GM23338 (cell line): ENCODE measurements around the gene BEST1. TPM values are rescaled to one million over a fixed set of nuclear protein-coding genes. Genes with fewer than 3 reads are reported as not detected.
A peak's percentile ranks its signal among the peaks of the same experiment; 100 is the strongest.

Experiments
- ATAC-seq: fragments of 200-7000 bp; cut with Tn5 transposase; 3 replicates; pipeline ENCODE4 v1.9.1; 2020
- DNase-seq: peaks from one replicate; pipeline ENCODE4 v3.0.0-alpha.2; 2015; ENCODE audit warnings: low spot score
- H2AFZ ChIP-seq: fragments of 200-600 bp; sonication (generic); 2 replicates; pipeline ENCODE4 v1.8.0; 2016; ENCODE audit warnings: antibody characterized with exemption, mild to moderate bottlenecking, moderate library complexity
- H3F3A ChIP-seq: fragments of 200-600 bp; sonication (generic); replicated peaks from 2 replicates; pipeline ENCODE4 v1.8.0; 2017; ENCODE audit warnings: antibody characterized with exemption, mixed run types, low read depth
- H3K27ac ChIP-seq: fragments of 200-600 bp; sonication (generic); 2 replicates; pipeline ENCODE4 v1.6.1; 2016; ENCODE audit warnings: low read depth
- H3K27me3 ChIP-seq: fragments of 200-600 bp; sonication (generic); 2 replicates; pipeline ENCODE4 v1.8.0; 2016; ENCODE audit warnings: mild to moderate bottlenecking, mixed run types, moderate library complexity; ENCODE audit not compliant: insufficient read depth
- H3K36me3 ChIP-seq: fragments of 200-600 bp; sonication (generic); 2 replicates; pipeline ENCODE4 v1.8.0; 2016; ENCODE audit warnings: mild to moderate bottlenecking; ENCODE audit not compliant: insufficient read depth
- H3K4me1 ChIP-seq: fragments of 200-600 bp; sonication (generic); 2 replicates; pipeline ENCODE4 v1.8.0; 2016; ENCODE audit warnings: mild to moderate bottlenecking, moderate library complexity; ENCODE audit not compliant: insufficient read depth
- H3K4me2 ChIP-seq: fragments of 200-600 bp; sonication (generic); 2 replicates; pipeline ENCODE4 v1.7.1; 2017; ENCODE audit warnings: mixed run types
- H3K4me3 ChIP-seq: fragments of 200-600 bp; sonication (generic); 2 replicates; pipeline ENCODE4 v1.6.1; 2016; ENCODE audit warnings: mixed run types
- H3K79me2 ChIP-seq: fragments of 200-600 bp; sonication (generic); replicated peaks from 2 replicates; pipeline ENCODE4 v1.8.0; 2017; ENCODE audit warnings: mild to moderate bottlenecking; ENCODE audit not compliant: insufficient read depth
- H3K9me2 ChIP-seq: fragments of 200-600 bp; sonication (generic); 2 replicates; pipeline ENCODE4 v1.8.0; 2017; ENCODE audit not compliant: insufficient read depth
- H4K20me1 ChIP-seq: fragments of 200-600 bp; sonication (generic); replicated peaks from 2 replicates; pipeline ENCODE4 v1.8.0; 2017; ENCODE audit warnings: mild to moderate bottlenecking; ENCODE audit not compliant: insufficient read depth
- H3K27ac Mint-ChIP-seq: 2 replicates; pipeline ENCODE4 v1.8.0; 2020; ENCODE audit warnings: inconsistent platforms, mild to moderate bottlenecking, moderate library complexity, mixed read lengths
- H3K27me3 Mint-ChIP-seq: 3 replicates; pipeline ENCODE4 v1.8.0; 2022; ENCODE audit warnings: low read depth, mild to moderate bottlenecking, moderate library complexity, mixed read lengths, inconsistent platforms; ENCODE audit not compliant: insufficient read depth, poor library complexity
- H3K36me3 Mint-ChIP-seq: 3 replicates; pipeline ENCODE4 v1.8.0; 2021; ENCODE audit warnings: low read depth, mild to moderate bottlenecking, inconsistent platforms, moderate library complexity, mixed read lengths
- H3K4me1 Mint-ChIP-seq: 3 replicates; pipeline ENCODE4 v1.8.0; 2020; ENCODE audit warnings: mild to moderate bottlenecking, inconsistent platforms, mixed read lengths
- H3K4me3 Mint-ChIP-seq: 3 replicates; pipeline ENCODE4 v1.8.0; 2021; ENCODE audit warnings: moderate library complexity, mild to moderate bottlenecking, inconsistent platforms, mixed read lengths
- H3K9me3 Mint-ChIP-seq: 3 replicates; pipeline ENCODE4 v1.8.0; 2020; ENCODE audit warnings: moderate library complexity, mild to moderate bottlenecking, inconsistent platforms, mixed read lengths
- CREB1 ChIP-seq: fragments of 250-450 bp; sonication (Bioruptor Pico); IDR thresholded peaks from 2 replicates; pipeline ENCODE4 v1.5.0; 2020; ENCODE audit warnings: low read depth, mild to moderate bottlenecking, moderate library complexity
- EZH2 ChIP-seq: fragments of 200-600 bp; sonication (generic); IDR thresholded peaks from one replicate; pipeline ENCODE4 v1.8.0; 2017; ENCODE audit warnings: antibody characterized with exemption, mild to moderate bottlenecking, low read depth; ENCODE audit not compliant: unreplicated experiment
- EZH2phosphoT487 ChIP-seq: fragments of 200-600 bp; sonication (generic); IDR thresholded peaks from one replicate; pipeline ENCODE4 v1.8.1; 2018; ENCODE audit warnings: antibody characterized with exemption; ENCODE audit not compliant: unreplicated experiment
- JUNB ChIP-seq: IDR thresholded peaks from one replicate; pipeline ENCODE4 v1.6.1; 2016; ENCODE audit warnings: antibody characterized with exemption; ENCODE audit not compliant: unreplicated experiment
- NANOG ChIP-seq: IDR thresholded peaks from 2 replicates; pipeline ENCODE4 v1.6.1; 2016; ENCODE audit warnings: antibody characterized with exemption, borderline replicate concordance
- POLR2AphosphoS5 ChIP-seq: IDR thresholded peaks from 2 replicates; pipeline ENCODE4 v1.6.1; 2016; ENCODE audit warnings: antibody characterized with exemption, low read depth
- STAT1 ChIP-seq: IDR thresholded peaks from one replicate; pipeline ENCODE4 v1.6.1; 2016; ENCODE audit warnings: antibody characterized with exemption; ENCODE audit not compliant: unreplicated experiment
- ZNF114 ChIP-seq: fragments of 250-450 bp; sonication (Bioruptor Pico); IDR thresholded peaks from 2 replicates; pipeline ENCODE4 v1.5.0; 2020; ENCODE audit warnings: mild to moderate bottlenecking, moderate library complexity
- ZNF331 ChIP-seq: fragments of 250-450 bp; sonication (Bioruptor Pico); IDR thresholded peaks from 2 replicates; pipeline ENCODE4 v1.5.0; 2020; ENCODE audit warnings: low read depth, mild to moderate bottlenecking, moderate library complexity
- polyA plus RNA-seq: library from polyadenylated mRNA; unstranded; fragments of >200 nt; fragmentation: Nextera tagmentation; extraction: Ambion mirVana; gene quantifications from 2 replicates; pipeline ENCODE4 v1.2.1, GENCODE V29; 2016
- total RNA-seq: library from RNA; depleted of rRNA; stranded (reverse); fragments of >200 nt; shearing (Covaris generic); gene quantifications from 2 replicates; pipeline ENCODE4 v1.2.3, GENCODE V29; 2014
- TF ChIP-seq, protein P1 (sequence below): fragments of 250-450 bp; sonication (Bioruptor Pico); IDR thresholded peaks from 2 replicates; pipeline ENCODE4 v1.5.0; 2020; ENCODE audit warnings: mild to moderate bottlenecking, moderate library complexity
- TF ChIP-seq, protein P2 (sequence below): IDR thresholded peaks from 2 replicates; pipeline ENCODE4 v1.6.1; 2016; ENCODE audit warnings: antibody characterized with exemption
- TF ChIP-seq, protein P3 (sequence below), 2 experiments: fragments of 200-600 bp in 1 of 2; sonication (generic) in 1 of 2; conservative IDR thresholded peaks; 2 replicates each; pipeline versions ENCODE4 v1.5.1 to v1.6.1; 2016 to 2017; ENCODE audit warnings: antibody characterized with exemption in 2 of 2, low read depth in 2 of 2, mild to moderate bottlenecking in 2 of 2, moderate library complexity in 1 of 2
- TF ChIP-seq, protein P4 (sequence below): IDR thresholded peaks from one replicate; pipeline ENCODE4 v1.6.1; 2018; ENCODE audit warnings: antibody characterized with exemption; ENCODE audit not compliant: unreplicated experiment

The BEST1 gene
- total and polyA plus RNA-seq, 2 experiments from 2014 or later, result 0.35 to 0.44 TPM

DNA sequence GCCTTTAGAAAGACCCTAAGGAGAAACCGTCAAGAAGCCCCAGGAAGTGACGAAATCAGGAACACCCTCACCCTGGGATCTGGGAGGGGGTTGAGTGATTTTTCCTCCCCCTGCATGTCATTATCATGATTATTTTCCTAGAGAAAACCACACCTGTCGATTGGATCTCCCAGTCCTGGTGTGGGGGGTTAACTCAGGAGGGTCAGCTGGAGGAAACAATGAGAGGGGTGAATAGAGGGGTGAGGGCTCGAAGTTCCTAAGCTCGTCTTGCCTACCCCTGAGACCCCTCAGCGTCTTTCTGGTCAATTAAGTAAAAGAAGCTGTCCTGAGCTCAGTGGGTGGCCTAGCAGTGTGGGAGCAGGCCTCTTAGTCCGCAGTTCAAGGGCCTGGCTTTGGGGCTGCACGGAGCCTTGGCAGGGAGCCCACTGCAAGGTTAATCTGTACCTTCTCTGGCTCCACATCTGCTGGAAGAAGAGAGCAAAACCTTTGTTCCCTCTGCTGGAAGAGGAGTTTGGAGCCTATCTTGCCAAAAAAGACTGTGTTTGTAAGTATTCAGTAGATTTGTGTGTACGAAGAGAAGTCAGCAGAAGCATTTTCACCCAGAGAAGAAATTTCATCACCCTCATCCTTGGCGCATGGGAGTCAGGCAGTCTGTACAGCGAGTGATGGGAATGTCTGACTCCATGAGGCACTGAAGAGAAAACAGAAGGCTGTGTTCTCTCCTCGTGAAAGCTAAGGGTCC lies 51.5 kb downstream of the BEST1 start:
- H3K36me3 ChIP-seq, result 0 out of 2 replicates have a peak, but pooled peaks cover 6% of the 10 kb centered on the region
- Mint-ChIP-seq H3K4me1 (peaks cover 11% of the 10 kb centered on the region; the same call in 2 of the 3 replicates), H3K36me3 (peaks cover 20% of the 10 kb centered on the region), H3K9me3 (peaks cover 27% of the 10 kb centered on the region), H3K27me3 (peaks cover 2% of the 10 kb centered on the region), H3K4me3 (no peak overlapping the region), H3K27ac (no peak overlapping the region)
- no peaks in the 10 kb centered on the region; the same call in 1 of the 2 replicates for H3K9me2 ChIP-seq
- no peaks in the 10 kb centered on the region for H3K4me1 ChIP-seq
- H3K27me3 ChIP-seq, result no peaks in the 10 kb centered on the region
- peak overlapping the region; percentile 72 for H2AFZ ChIP-seq
- H4K20me1 ChIP-seq, result no peaks in the 10 kb centered on the region
- no peak overlapping the region for H3K4me2 ChIP-seq
- 0 out of 2 replicates have a peak overlapping the region, but pooled peaks have one; percentile 32 for H3K27ac ChIP-seq
- DNase-seq (no peak), ATAC-seq (peak; percentile 45)
- no peak overlapping the region for H3K4me3 ChIP-seq
- no peaks in the 10 kb centered on the region for H3K79me2 ChIP-seq
- H3F3A ChIP-seq, result no peaks in the 10 kb centered on the region
- TF ChIP-seq EZH2, result no peak
- TF ChIP-seq STAT1, result no peak
- no peak for TF ChIP-seq EZH2phosphoT487
- TF ChIP-seq, protein P1, sequence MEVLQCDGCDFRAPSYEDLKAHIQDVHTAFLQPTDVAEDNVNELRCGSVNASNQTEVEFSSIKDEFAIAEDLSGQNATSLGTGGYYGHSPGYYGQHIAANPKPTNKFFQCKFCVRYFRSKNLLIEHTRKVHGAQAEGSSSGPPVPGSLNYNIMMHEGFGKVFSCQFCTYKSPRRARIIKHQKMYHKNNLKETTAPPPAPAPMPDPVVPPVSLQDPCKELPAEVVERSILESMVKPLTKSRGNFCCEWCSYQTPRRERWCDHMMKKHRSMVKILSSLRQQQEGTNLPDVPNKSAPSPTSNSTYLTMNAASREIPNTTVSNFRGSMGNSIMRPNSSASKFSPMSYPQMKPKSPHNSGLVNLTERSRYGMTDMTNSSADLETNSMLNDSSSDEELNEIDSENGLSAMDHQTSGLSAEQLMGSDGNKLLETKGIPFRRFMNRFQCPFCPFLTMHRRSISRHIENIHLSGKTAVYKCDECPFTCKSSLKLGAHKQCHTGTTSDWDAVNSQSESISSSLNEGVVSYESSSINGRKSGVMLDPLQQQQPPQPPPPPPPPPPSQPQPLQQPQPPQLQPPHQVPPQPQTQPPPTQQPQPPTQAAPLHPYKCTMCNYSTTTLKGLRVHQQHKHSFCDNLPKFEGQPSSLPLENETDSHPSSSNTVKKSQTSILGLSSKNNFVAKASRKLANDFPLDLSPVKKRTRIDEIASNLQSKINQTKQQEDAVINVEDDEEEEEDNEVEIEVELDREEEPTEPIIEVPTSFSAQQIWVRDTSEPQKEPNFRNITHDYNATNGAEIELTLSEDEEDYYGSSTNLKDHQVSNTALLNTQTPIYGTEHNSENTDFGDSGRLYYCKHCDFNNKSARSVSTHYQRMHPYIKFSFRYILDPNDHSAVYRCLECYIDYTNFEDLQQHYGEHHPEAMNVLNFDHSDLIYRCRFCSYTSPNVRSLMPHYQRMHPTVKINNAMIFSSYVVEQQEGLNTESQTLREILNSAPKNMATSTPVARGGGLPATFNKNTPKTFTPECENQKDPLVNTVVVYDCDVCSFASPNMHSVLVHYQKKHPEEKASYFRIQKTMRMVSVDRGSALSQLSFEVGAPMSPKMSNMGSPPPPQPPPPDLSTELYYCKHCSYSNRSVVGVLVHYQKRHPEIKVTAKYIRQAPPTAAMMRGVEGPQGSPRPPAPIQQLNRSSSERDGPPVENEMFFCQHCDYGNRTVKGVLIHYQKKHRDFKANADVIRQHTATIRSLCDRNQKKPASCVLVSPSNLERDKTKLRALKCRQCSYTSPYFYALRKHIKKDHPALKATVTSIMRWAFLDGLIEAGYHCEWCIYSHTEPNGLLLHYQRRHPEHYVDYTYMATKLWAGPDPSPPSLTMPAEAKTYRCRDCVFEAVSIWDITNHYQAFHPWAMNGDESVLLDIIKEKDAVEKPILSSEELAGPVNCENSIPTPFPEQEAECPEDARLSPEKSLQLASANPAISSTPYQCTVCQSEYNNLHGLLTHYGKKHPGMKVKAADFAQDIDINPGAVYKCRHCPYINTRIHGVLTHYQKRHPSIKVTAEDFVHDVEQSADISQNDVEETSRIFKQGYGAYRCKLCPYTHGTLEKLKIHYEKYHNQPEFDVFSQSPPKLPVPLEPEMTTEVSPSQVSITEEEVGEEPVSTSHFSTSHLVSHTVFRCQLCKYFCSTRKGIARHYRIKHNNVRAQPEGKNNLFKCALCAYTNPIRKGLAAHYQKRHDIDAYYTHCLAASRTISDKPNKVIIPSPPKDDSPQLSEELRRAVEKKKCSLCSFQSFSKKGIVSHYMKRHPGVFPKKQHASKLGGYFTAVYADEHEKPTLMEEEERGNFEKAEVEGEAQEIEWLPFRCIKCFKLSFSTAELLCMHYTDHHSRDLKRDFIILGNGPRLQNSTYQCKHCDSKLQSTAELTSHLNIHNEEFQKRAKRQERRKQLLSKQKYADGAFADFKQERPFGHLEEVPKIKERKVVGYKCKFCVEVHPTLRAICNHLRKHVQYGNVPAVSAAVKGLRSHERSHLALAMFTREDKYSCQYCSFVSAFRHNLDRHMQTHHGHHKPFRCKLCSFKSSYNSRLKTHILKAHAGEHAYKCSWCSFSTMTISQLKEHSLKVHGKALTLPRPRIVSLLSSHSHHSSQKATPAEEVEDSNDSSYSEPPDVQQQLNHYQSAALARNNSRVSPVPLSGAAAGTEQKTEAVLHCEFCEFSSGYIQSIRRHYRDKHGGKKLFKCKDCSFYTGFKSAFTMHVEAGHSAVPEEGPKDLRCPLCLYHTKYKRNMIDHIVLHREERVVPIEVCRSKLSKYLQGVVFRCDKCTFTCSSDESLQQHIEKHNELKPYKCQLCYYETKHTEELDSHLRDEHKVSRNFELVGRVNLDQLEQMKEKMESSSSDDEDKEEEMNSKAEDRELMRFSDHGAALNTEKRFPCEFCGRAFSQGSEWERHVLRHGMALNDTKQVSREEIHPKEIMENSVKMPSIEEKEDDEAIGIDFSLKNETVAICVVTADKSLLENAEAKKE (CRISPR knock-in tag), result no peak
- TF ChIP-seq ZNF331 (CRISPR knock-in tag), result no peak
- no peak for TF ChIP-seq ZNF114
- TF ChIP-seq, protein P2, sequence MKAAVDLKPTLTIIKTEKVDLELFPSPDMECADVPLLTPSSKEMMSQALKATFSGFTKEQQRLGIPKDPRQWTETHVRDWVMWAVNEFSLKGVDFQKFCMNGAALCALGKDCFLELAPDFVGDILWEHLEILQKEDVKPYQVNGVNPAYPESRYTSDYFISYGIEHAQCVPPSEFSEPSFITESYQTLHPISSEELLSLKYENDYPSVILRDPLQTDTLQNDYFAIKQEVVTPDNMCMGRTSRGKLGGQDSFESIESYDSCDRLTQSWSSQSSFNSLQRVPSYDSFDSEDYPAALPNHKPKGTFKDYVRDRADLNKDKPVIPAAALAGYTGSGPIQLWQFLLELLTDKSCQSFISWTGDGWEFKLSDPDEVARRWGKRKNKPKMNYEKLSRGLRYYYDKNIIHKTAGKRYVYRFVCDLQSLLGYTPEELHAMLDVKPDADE, result no peak
- no peak for TF ChIP-seq JUNB
- no peak for TF ChIP-seq POLR2AphosphoS5
- TF ChIP-seq, protein P3, sequence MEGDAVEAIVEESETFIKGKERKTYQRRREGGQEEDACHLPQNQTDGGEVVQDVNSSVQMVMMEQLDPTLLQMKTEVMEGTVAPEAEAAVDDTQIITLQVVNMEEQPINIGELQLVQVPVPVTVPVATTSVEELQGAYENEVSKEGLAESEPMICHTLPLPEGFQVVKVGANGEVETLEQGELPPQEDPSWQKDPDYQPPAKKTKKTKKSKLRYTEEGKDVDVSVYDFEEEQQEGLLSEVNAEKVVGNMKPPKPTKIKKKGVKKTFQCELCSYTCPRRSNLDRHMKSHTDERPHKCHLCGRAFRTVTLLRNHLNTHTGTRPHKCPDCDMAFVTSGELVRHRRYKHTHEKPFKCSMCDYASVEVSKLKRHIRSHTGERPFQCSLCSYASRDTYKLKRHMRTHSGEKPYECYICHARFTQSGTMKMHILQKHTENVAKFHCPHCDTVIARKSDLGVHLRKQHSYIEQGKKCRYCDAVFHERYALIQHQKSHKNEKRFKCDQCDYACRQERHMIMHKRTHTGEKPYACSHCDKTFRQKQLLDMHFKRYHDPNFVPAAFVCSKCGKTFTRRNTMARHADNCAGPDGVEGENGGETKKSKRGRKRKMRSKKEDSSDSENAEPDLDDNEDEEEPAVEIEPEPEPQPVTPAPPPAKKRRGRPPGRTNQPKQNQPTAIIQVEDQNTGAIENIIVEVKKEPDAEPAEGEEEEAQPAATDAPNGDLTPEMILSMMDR (conservative IDR thresholded peaks at IDR 0.05; ENCODE audit: low read depth in 2 of 2), result no peak
- TF ChIP-seq NANOG, result no peak
- TF ChIP-seq, protein P4, sequence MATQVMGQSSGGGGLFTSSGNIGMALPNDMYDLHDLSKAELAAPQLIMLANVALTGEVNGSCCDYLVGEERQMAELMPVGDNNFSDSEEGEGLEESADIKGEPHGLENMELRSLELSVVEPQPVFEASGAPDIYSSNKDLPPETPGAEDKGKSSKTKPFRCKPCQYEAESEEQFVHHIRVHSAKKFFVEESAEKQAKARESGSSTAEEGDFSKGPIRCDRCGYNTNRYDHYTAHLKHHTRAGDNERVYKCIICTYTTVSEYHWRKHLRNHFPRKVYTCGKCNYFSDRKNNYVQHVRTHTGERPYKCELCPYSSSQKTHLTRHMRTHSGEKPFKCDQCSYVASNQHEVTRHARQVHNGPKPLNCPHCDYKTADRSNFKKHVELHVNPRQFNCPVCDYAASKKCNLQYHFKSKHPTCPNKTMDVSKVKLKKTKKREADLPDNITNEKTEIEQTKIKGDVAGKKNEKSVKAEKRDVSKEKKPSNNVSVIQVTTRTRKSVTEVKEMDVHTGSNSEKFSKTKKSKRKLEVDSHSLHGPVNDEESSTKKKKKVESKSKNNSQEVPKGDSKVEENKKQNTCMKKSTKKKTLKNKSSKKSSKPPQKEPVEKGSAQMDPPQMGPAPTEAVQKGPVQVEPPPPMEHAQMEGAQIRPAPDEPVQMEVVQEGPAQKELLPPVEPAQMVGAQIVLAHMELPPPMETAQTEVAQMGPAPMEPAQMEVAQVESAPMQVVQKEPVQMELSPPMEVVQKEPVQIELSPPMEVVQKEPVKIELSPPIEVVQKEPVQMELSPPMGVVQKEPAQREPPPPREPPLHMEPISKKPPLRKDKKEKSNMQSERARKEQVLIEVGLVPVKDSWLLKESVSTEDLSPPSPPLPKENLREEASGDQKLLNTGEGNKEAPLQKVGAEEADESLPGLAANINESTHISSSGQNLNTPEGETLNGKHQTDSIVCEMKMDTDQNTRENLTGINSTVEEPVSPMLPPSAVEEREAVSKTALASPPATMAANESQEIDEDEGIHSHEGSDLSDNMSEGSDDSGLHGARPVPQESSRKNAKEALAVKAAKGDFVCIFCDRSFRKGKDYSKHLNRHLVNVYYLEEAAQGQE, result no peak
- TF ChIP-seq CREB1, result no peak
